Endothelial cell (in vitro differentiated cells): ENCODE results near the gene VPS51. TPM values are rescaled to one million over a fixed set of nuclear protein-coding genes. Genes with fewer than 3 reads are reported as not detected.

ENCODE experiments used
- DNase-seq: peaks from one replicate; pipeline ENCODE4 v3.0.0; 2021; ENCODE audit warnings: low spot score
- H3K27ac Mint-ChIP-seq: one replicate; pipeline ENCODE4 v1.8.0; 2021; ENCODE audit warnings: mixed read lengths, inconsistent platforms; ENCODE audit not compliant: unreplicated experiment
- H3K27me3 Mint-ChIP-seq: one replicate; pipeline ENCODE4 v1.8.0; 2021; ENCODE audit warnings: mild to moderate bottlenecking, moderate library complexity, mixed read lengths, inconsistent platforms; ENCODE audit not compliant: unreplicated experiment
- H3K36me3 Mint-ChIP-seq: one replicate; pipeline ENCODE4 v1.8.0; 2021; ENCODE audit warnings: mild to moderate bottlenecking, low read depth, mixed read lengths, inconsistent platforms; ENCODE audit not compliant: unreplicated experiment
- H3K4me1 Mint-ChIP-seq: one replicate; pipeline ENCODE4 v1.8.0; 2021; ENCODE audit warnings: mild to moderate bottlenecking, mixed read lengths, inconsistent platforms; ENCODE audit not compliant: unreplicated experiment
- H3K4me3 Mint-ChIP-seq: one replicate; pipeline ENCODE4 v1.8.0; 2021; ENCODE audit warnings: mild to moderate bottlenecking, mixed read lengths, inconsistent platforms; ENCODE audit not compliant: unreplicated experiment
- H3K9me3 Mint-ChIP-seq: one replicate; pipeline ENCODE4 v1.8.0; 2021; ENCODE audit warnings: mixed read lengths, inconsistent platforms; ENCODE audit not compliant: unreplicated experiment
- total RNA-seq: library from RNA; stranded (reverse); fragmentation: NEBNext Ultra II Directional; extraction: Animal tissue kit (Norgen Biotek cat#: 25700); gene quantifications from one replicate; pipeline ENCODE4 v1.2.1, GENCODE V29; 2021; ENCODE audit not compliant: unreplicated experiment
- TF ChIP-seq, protein P1 (sequence below): fragments of 200-600 bp; sonication (generic); IDR thresholded peaks from one replicate; pipeline ENCODE4 v1.5.0; 2021; ENCODE audit warnings: antibody characterized with exemption; ENCODE audit not compliant: unreplicated experiment

The VPS51 gene
- total RNA-seq, 1 donor from 2014 or later, result 161 TPM

GRCh38 chr11:65083134-65083833, 12.7 kb upstream of the VPS51 start:
- H3K9me3 Mint-ChIP-seq, result no peaks in the 10 kb centered on the region
- DNase-seq, result no peak
- peaks cover 16% of the 10 kb centered on the region for H3K4me1 Mint-ChIP-seq
- H3K27ac Mint-ChIP-seq, result peak overlapping the region; percentile 93
- H3K36me3 Mint-ChIP-seq, result peaks cover 9% of the 10 kb centered on the region
- H3K4me3 Mint-ChIP-seq, result peak overlapping the region; percentile 98
- peaks cover 12% of the 10 kb centered on the region for H3K27me3 Mint-ChIP-seq
- TF ChIP-seq, protein P1, sequence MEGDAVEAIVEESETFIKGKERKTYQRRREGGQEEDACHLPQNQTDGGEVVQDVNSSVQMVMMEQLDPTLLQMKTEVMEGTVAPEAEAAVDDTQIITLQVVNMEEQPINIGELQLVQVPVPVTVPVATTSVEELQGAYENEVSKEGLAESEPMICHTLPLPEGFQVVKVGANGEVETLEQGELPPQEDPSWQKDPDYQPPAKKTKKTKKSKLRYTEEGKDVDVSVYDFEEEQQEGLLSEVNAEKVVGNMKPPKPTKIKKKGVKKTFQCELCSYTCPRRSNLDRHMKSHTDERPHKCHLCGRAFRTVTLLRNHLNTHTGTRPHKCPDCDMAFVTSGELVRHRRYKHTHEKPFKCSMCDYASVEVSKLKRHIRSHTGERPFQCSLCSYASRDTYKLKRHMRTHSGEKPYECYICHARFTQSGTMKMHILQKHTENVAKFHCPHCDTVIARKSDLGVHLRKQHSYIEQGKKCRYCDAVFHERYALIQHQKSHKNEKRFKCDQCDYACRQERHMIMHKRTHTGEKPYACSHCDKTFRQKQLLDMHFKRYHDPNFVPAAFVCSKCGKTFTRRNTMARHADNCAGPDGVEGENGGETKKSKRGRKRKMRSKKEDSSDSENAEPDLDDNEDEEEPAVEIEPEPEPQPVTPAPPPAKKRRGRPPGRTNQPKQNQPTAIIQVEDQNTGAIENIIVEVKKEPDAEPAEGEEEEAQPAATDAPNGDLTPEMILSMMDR, result no peak

DNA sequence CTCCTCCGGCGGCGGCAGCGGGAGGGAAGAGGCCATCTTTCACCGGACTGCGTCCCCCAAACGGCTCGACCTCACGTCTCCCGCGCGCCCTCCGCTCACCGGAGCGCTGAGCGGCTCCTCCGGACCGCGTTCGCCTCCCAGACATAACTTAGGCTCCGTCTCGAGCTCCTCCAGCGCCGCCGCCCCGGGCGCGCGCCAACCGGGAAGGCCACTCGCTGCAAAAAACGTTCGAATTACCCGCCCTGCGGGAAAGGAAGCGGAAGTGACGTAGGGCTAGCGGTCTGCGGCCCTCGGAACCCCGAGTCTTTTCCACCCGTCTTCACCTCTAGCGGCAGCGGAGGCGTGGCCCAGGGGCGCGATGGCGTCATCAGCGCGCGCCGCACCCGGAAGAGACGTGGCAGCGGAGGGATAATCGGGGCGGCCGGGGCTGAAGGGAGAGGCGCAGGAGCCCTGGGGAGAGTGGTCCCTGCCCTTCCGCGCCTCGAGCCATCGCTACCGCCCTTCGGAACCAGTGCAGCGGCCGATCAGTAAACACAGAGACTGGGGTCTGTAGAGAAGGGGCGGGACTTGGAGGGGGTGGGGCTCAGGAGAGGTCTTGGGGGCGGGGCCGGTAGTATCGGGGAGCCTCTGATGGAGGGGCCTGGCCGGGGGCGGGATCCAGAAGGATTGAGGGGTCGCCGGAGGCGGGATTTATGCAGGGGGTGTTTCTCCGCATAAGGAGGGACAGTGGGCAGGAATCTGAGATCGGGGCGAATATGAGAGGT, 12.0 kb upstream of the VPS51 start, which contains the start of the genes CDCA5 and ZFPL1:
CDCA5 (minus strand) TSS at position 207 of the 764 bp plus-strand sequence; CDS start at position 145, 62 bp downstream.
ZFPL1 (plus strand) TSS at position 389 of the 764 bp plus-strand sequence. CDS start 477 bp downstream, outside the sequence.
- TF ChIP-seq, protein P1, result no peak
- H3K9me3 Mint-ChIP-seq, result no peaks in the 10 kb centered on the region
- H3K27me3 Mint-ChIP-seq, result peaks cover 10% of the 10 kb centered on the region
- peaks cover 14% of the 10 kb centered on the region for H3K36me3 Mint-ChIP-seq
- H3K4me3 Mint-ChIP-seq, result peak within 1 kb of the TSS; percentile 98
- peak; percentile 96 for DNase-seq
- peaks cover 16% of the 10 kb centered on the region for H3K4me1 Mint-ChIP-seq
- H3K27ac Mint-ChIP-seq, result peak within 1 kb of the TSS; percentile 93

GRCh38 chr11:65084598-65085375, 11.2 kb upstream of the VPS51 start:
- peaks cover 14% of the 10 kb centered on the region for H3K36me3 Mint-ChIP-seq
- DNase-seq, result no peak

DNA sequence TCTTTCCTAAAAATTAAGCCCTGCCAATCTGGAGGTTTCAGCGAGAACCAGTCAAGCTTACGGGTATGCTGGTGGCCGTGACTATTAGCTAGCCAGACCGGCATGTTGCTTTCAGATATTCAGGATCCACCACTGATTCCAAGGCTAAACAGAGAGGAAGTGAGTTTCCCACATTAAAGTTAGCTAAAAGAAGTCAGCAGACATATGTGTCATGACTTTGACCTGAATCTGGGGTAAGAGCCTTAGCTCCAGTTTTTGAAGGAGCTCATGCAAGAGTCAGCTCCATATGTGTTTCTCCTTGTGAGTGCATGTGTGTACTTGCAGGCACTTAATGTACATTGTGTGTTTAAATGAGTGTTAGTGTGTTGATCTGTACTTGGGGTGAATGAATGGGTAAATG, 10.6 kb upstream of the VPS51 start:
- peaks cover 10% of the 10 kb centered on the region for H3K27me3 Mint-ChIP-seq
- no peak for DNase-seq
- H3K4me1 Mint-ChIP-seq, result peaks cover 16% of the 10 kb centered on the region
- peak overlapping the region; percentile 44 for H3K27ac Mint-ChIP-seq
- H3K36me3 Mint-ChIP-seq, result peaks cover 14% of the 10 kb centered on the region
- TF ChIP-seq, protein P1, result no peak
- H3K4me3 Mint-ChIP-seq, result peak overlapping the region; percentile 98
- no peaks in the 10 kb centered on the region for H3K9me3 Mint-ChIP-seq

More at GRCh38 chr11:65084598-65085375, 11.2 kb upstream of the VPS51 start:
- Mint-ChIP-seq H3K27ac (peak overlapping the region; percentile 87), H3K9me3 (no peaks in the 10 kb centered on the region), H3K27me3 (peaks cover 10% of the 10 kb centered on the region), H3K4me1 (peaks cover 16% of the 10 kb centered on the region), H3K4me3 (peak overlapping the region; percentile 98)
- TF ChIP-seq, protein P1, result no peak
